Endothelial cell of umbilical vein (primary cell): ENCODE measurements around the gene CTBP2. TPM values are rescaled to one million over a fixed set of nuclear protein-coding genes. Genes with fewer than 3 reads are reported as not detected.
A peak's percentile ranks its signal among the peaks of the same experiment; 100 is the strongest.

Experiments
- BruUV-seq: library from RNA; stranded (reverse); fragments of 400-500 nt; replicated peaks from 2 replicates; lab custom pipeline; 2021; lab: Mats Ljungman, UMichigan
- CTCF ChIA-PET: fragments of 300-600, 350-600 bp; sonication (Branson Sonifier 250); formaldehyde crosslinking; loops from one replicate; lab custom pipeline; 2021; ENCODE audit warnings: antibody characterized with exemption, inconsistent platforms; lab: Charles Lee
- POLR2A ChIA-PET: fragments of 300-600, 350-600 bp; sonication (Branson Sonifier 250); formaldehyde crosslinking; loops from one replicate; lab custom pipeline; 2021; ENCODE audit warnings: antibody characterized with exemption, inconsistent platforms; lab: Charles Lee
- DNase-seq: peaks from one replicate; pipeline ENCODE4 v3.0.0-alpha.2; 2011; ENCODE audit warnings: low read depth, low spot score
- FAIRE-seq: peaks from 2 replicates; lab custom pipeline; 2011; peaks lifted over from hg19 to GRCh38; lab: Jason Lieb, UNC
- H2AFZ ChIP-seq: 2 replicates; pipeline ENCODE4 v1.6.0; 2012; ENCODE audit warnings: low read depth, low read length, control low read depth, inconsistent platforms
- H3K27ac ChIP-seq: 2 replicates; pipeline ENCODE4 v1.5.1; 2011; ENCODE audit warnings: low read depth, mild to moderate bottlenecking, control low read depth, low read length, moderate library complexity; ENCODE audit not compliant: insufficient read depth
- H3K27me3 ChIP-seq, 2 experiments: 2 replicates each; pipeline versions ENCODE4 v1.6.0 to v1.6.1; 2011; ENCODE audit warnings: low read length in 2 of 2, mixed read lengths in 1 of 2; ENCODE audit not compliant: control insufficient read depth in 2 of 2, insufficient read depth in 2 of 2
- H3K36me3 ChIP-seq, 2 experiments: 2 replicates in 1 of 2; 3 replicates in 1 of 2; pipeline ENCODE4 v1.5.1; 2011; ENCODE audit warnings: low read length in 2 of 2, mild to moderate bottlenecking in 1 of 2, moderate library complexity in 1 of 2; ENCODE audit not compliant: control insufficient read depth in 2 of 2, insufficient read depth in 2 of 2; ENCODE audit errors: extremely low read depth in 1 of 2
- H3K4me1 ChIP-seq: 3 replicates; pipeline ENCODE4 v1.5.1; 2011; ENCODE audit warnings: mild to moderate bottlenecking, low read length; ENCODE audit not compliant: control insufficient read depth, insufficient read depth; ENCODE audit errors: extremely low read depth
- H3K4me2 ChIP-seq: 2 replicates; pipeline ENCODE4 v1.6.1; 2011; ENCODE audit warnings: low read length, control low read depth, mixed read lengths; ENCODE audit not compliant: insufficient read depth
- H3K4me3 ChIP-seq, 3 experiments: fragments of 200-600 bp in 1 of 3; sonication (generic), shearing (Covaris generic) in 1 of 3; replicated peaks in 1 of 3; 2 replicates each; pipeline ENCODE4 v1.5.1; 2011 to 2016; ENCODE audit warnings: control low read depth in 3 of 3, low read length in 3 of 3, mild to moderate bottlenecking in 2 of 3, inconsistent platforms in 1 of 3, low read depth in 1 of 3, moderate library complexity in 1 of 3; ENCODE audit not compliant: insufficient read depth in 1 of 3
- H3K79me2 ChIP-seq: 2 replicates; pipeline ENCODE4 v1.6.0; 2012; ENCODE audit warnings: low read length, inconsistent platforms; ENCODE audit not compliant: control insufficient read depth, insufficient read depth
- H3K9ac ChIP-seq: replicated peaks from 2 replicates; pipeline ENCODE3; 2011; ENCODE audit warnings: low read length, control low read depth; ENCODE audit not compliant: insufficient read depth; ENCODE audit errors: extremely low read depth
- H3K9me1 ChIP-seq: replicated peaks from 3 replicates; pipeline ENCODE4 v1.6.0; 2011; ENCODE audit warnings: mild to moderate bottlenecking, low read length; ENCODE audit not compliant: control insufficient read depth, insufficient read depth; ENCODE audit errors: extremely low read depth
- H3K9me3 ChIP-seq: replicated peaks from 2 replicates; pipeline ENCODE4 v1.5.1; 2012; ENCODE audit warnings: low read length, inconsistent platforms; ENCODE audit not compliant: control insufficient read depth, insufficient read depth
- H4K20me1 ChIP-seq: replicated peaks from 2 replicates; pipeline ENCODE3; 2011; ENCODE audit warnings: mild to moderate bottlenecking, low read length; ENCODE audit not compliant: control insufficient read depth, insufficient read depth; ENCODE audit errors: extremely low read depth
- EZH2 ChIP-seq: IDR thresholded peaks from 2 replicates; pipeline ENCODE4 v1.6.1; 2012; ENCODE audit warnings: borderline replicate concordance, low read depth, mild to moderate bottlenecking, moderate library complexity, low read length, inconsistent platforms; ENCODE audit not compliant: severe bottlenecking
- FOS ChIP-seq: IDR thresholded peaks from 2 replicates; pipeline ENCODE4 v1.6.1; 2011; ENCODE audit warnings: mild to moderate bottlenecking, low read length, moderate library complexity, borderline replicate concordance; ENCODE audit not compliant: insufficient read depth
- JUN ChIP-seq: IDR thresholded peaks from 2 replicates; pipeline ENCODE4 v1.6.1; 2011; ENCODE audit warnings: borderline replicate concordance, low read depth; ENCODE audit not compliant: insufficient read length, insufficient read depth
- MYC ChIP-seq: IDR thresholded peaks from one replicate; pipeline ENCODE4 v1.6.1; 2011; ENCODE audit warnings: mild to moderate bottlenecking, low read depth, low read length
- dilution Hi-C: fragments of 300-500 bp; cut with MboI; formaldehyde crosslinking; loops from one replicate; pipeline ENCODE4 v1.15.0; 2019; ENCODE audit warnings: low sequenced_read_pairs; ENCODE audit not compliant: extremely low pct_ligation_motif_present
- intact Hi-C: fragments of 100-400 bp; cut with micrococcal nuclease; formaldehyde crosslinking; loops from one replicate; pipeline ENCODE4 v1.10.0; 2022
- polyA plus RNA-seq, 4 experiments: library from polyadenylated mRNA; depleted of rRNA in 3 of 4; stranded (reverse) in 3 of 4; unstranded in 1 of 4; fragments of >200 nt; gene quantifications; 2 replicates each; pipeline versions ENCODE4 v1.2.1 to v1.2.3, GENCODE V29; 2011 to 2012; ENCODE audit warnings: missing spikeins in 1 of 4
- total RNA-seq: library from RNA; stranded (reverse); gene quantifications from 2 replicates; pipeline ENCODE4 v1.2.3, GENCODE V29; 2021
- TF ChIP-seq, protein P1 (sequence below), 2 donors: IDR thresholded peaks; 1 replicate in 1 of 2; 2 replicates in 1 of 2; pipeline ENCODE4 v1.5.1; 2011; ENCODE audit warnings: low read length in 2 of 2, mild to moderate bottlenecking in 2 of 2, moderate library complexity in 2 of 2, control low read depth in 1 of 2, inconsistent platforms in 1 of 2, low read depth in 1 of 2; ENCODE audit not compliant: insufficient read depth in 1 of 2; ENCODE audit errors: extremely low read depth in 1 of 2

CTBP2 gene
- total and polyA plus RNA-seq, 2 donors (not counting 3 experiments of a cell fraction or from before 2014, with no cell fraction given) = 118 to 128 TPM

GRCh38 chr10:125156196-125156595, 4.2 kb downstream of the CTBP2 start:
- no peaks in the 10 kb centered on the region for H4K20me1 ChIP-seq
- CTCF ChIA-PET = interaction anchor here (2.6 kb wide), 1 partner anchor 108 kb away, joined by 14 read pairs; no protein-coding TSS in a partner anchor
- DNase-seq (no peak), FAIRE-seq (no peak)
- intact Hi-C loops = loop anchor here (5.0 kb wide), 1 partner anchor 109 kb away; no protein-coding TSS in a partner anchor
- no peak overlapping the region for H2AFZ ChIP-seq
- H3K4me3 ChIP-seq = no peak overlapping the region
- peaks cover 0 to 4% of the 10 kb centered on the region in 2 experiments for H3K36me3 ChIP-seq
- no peak overlapping the region for H3K9ac ChIP-seq
- no peaks in the 10 kb centered on the region for H3K9me1 ChIP-seq
- dilution Hi-C loops = no loop called here
- H3K27ac ChIP-seq = no peak overlapping the region
- peak overlapping the region; percentile 98 for H3K4me2 ChIP-seq
- H3K4me1 ChIP-seq = peaks cover 62% of the 10 kb centered on the region
- no peaks in the 10 kb centered on the region for H3K27me3 ChIP-seq
- no peak for TF ChIP-seq EZH2
- TF ChIP-seq JUN = no peak
- no peak for TF ChIP-seq FOS
- TF ChIP-seq, protein P1, sequence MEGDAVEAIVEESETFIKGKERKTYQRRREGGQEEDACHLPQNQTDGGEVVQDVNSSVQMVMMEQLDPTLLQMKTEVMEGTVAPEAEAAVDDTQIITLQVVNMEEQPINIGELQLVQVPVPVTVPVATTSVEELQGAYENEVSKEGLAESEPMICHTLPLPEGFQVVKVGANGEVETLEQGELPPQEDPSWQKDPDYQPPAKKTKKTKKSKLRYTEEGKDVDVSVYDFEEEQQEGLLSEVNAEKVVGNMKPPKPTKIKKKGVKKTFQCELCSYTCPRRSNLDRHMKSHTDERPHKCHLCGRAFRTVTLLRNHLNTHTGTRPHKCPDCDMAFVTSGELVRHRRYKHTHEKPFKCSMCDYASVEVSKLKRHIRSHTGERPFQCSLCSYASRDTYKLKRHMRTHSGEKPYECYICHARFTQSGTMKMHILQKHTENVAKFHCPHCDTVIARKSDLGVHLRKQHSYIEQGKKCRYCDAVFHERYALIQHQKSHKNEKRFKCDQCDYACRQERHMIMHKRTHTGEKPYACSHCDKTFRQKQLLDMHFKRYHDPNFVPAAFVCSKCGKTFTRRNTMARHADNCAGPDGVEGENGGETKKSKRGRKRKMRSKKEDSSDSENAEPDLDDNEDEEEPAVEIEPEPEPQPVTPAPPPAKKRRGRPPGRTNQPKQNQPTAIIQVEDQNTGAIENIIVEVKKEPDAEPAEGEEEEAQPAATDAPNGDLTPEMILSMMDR (IDR thresholded peaks at IDR 0.05; ENCODE audit: extremely low read depth in 1 of 2, insufficient read depth in 1 of 2, low read depth in 1 of 2, low read length in 2 of 2) = no peak
- no peak for TF ChIP-seq MYC
- no peaks in the 10 kb centered on the region for H3K9me3 ChIP-seq
- peaks cover 86% of the 10 kb centered on the region for H3K79me2 ChIP-seq
- POLR2A ChIA-PET = no interaction called here
- no TSS peak for BruUV-seq
